Testis (tissue), 2 donors: ENCODE results near the gene SPRR1B.
"Not testable (repeated sequence)": the region's sequence is repeated elsewhere in the genome, so short reads cannot be mapped to it uniquely, and the experiment has no call there.

Experiments
- POLR2A ChIP-seq: fragments of 450-650 bp; IDR thresholded peaks from one replicate; pipeline ENCODE4 v1.6.1; 2017; ENCODE audit warnings: antibody characterized with exemption, mild to moderate bottlenecking, moderate library complexity
- TF ChIP-seq, protein P1 (sequence below), 3 experiments: fragments of 450-650 bp in 2 of 3; fragments of 200-600 bp in 1 of 3; sonication (generic) in 1 of 3; IDR thresholded peaks; one replicate each; pipeline ENCODE4 v1.5.1; 2016 to 2019; ENCODE audit warnings: antibody characterized with exemption in 3 of 3, mild to moderate bottlenecking in 2 of 3, moderate library complexity in 1 of 3

DNA sequence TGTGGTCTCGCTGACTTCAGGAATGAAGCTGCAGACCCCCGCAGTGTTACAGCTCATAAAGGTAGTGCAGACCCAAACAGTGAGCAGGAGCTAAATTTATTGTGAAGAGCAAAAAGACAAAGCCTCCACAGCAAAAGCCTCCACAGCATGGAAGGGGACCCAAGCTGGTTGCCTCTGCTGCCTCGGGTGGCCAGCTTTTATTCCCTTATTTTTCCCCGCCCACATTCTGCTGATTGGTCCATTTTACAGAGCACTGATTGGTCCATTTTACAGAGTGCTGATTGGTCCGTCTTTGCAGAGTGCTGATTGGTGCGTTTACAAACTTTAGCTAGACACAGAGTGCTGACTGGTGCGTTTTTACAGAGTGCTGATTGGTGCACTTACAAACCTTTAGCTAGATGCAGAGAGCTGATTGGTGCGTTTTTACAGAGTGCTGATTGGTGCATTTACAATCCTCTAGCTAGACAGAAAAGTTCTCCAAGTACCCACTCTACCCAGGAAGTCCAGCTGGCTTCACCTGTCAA, 19.7 kb upstream of the SPRR1B start:
- TF ChIP-seq, protein P1, sequence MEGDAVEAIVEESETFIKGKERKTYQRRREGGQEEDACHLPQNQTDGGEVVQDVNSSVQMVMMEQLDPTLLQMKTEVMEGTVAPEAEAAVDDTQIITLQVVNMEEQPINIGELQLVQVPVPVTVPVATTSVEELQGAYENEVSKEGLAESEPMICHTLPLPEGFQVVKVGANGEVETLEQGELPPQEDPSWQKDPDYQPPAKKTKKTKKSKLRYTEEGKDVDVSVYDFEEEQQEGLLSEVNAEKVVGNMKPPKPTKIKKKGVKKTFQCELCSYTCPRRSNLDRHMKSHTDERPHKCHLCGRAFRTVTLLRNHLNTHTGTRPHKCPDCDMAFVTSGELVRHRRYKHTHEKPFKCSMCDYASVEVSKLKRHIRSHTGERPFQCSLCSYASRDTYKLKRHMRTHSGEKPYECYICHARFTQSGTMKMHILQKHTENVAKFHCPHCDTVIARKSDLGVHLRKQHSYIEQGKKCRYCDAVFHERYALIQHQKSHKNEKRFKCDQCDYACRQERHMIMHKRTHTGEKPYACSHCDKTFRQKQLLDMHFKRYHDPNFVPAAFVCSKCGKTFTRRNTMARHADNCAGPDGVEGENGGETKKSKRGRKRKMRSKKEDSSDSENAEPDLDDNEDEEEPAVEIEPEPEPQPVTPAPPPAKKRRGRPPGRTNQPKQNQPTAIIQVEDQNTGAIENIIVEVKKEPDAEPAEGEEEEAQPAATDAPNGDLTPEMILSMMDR (IDR thresholded peaks at IDR 0.05), result not testable (repeated sequence)
- not testable (repeated sequence) for TF ChIP-seq POLR2A
